Fibroblast of the aortic adventitia (primary cell): Measurements from ENCODE around the gene PDGFB. TPM values are rescaled to one million over a fixed set of nuclear protein-coding genes. Genes with fewer than 3 reads are reported as not detected.
"Not testable (repeated sequence)": the region's sequence is repeated elsewhere in the genome, so short reads cannot be mapped to it uniquely, and the experiment has no call there.

ENCODE experiments used
- DNase-seq: peaks from one replicate; pipeline ENCODE4 v3.0.0-alpha.2; 2010; ENCODE audit warnings: low read depth
- H3K4me3 ChIP-seq: 2 replicates; pipeline ENCODE4 v1.5.1; 2011; ENCODE audit warnings: low read depth, mild to moderate bottlenecking, control low read depth, low read length, moderate library complexity
- CTCF ChIP-seq: IDR thresholded peaks from 2 replicates; pipeline ENCODE4 v1.5.1; 2011; ENCODE audit warnings: mild to moderate bottlenecking, low read length, control low read depth, inconsistent platforms; ENCODE audit not compliant: insufficient read depth
- total RNA-seq: library from RNA; depleted of rRNA; stranded (reverse); fragments of >200 nt; gene quantifications from 2 replicates; pipeline ENCODE4 v1.2.3, GENCODE V29; 2012; ENCODE audit warnings: low replicate concordance

The PDGFB gene
- total RNA-seq, 1 donor: 0.09 TPM

GRCh38 chr22:39220450-39220849 is 24.3 kb downstream of the PDGFB start:
- H3K4me3 ChIP-seq: no peak overlapping the region
- DNase-seq: no peak
- TF ChIP-seq CTCF: no peak

GRCh38 chr22:39219071-39220039 is 25.4 kb downstream of the PDGFB start:
- no peak for DNase-seq
- no peak for TF ChIP-seq CTCF
- H3K4me3 ChIP-seq: no peak overlapping the region

GRCh38 chr22:39218432-39218831 is 26.4 kb downstream of the PDGFB start:
- not testable (repeated sequence) for H3K4me3 ChIP-seq, DNase-seq

GRCh38 chr22:39216143-39216490 is 28.7 kb downstream of the PDGFB start:
- H3K4me3 ChIP-seq: no peak overlapping the region
- no peak for TF ChIP-seq CTCF
- DNase-seq: no peak

- TF ChIP-seq CTCF: peak; percentile 20
- no peak for DNase-seq
- H3K4me3 ChIP-seq: no peak overlapping the region
Measured at GRCh38 chr22:39215426-39216142, 29.2 kb downstream of the PDGFB start.

GRCh38 chr22:39215070-39215396 is 29.7 kb downstream of the PDGFB start:
- TF ChIP-seq CTCF: no peak
- no peak overlapping the region for H3K4me3 ChIP-seq
- DNase-seq: no peak

- no peak for DNase-seq
- TF ChIP-seq CTCF: no peak
- H3K4me3 ChIP-seq: no peak overlapping the region
Measured at GRCh38 chr22:39214383-39215069, 30.3 kb downstream of the PDGFB start.
